C4-2B (cell line): ENCODE results near the gene MTPN.

Source experiments
- H3K27ac ChIP-seq: fragments of 450-650 bp; 2 replicates; pipeline ENCODE4 v1.5.1; 2017
- CTCF ChIP-seq: fragments of 450-650 bp; conservative IDR thresholded peaks from 2 replicates; pipeline ENCODE4 v1.5.1; 2017; ENCODE audit warnings: mild to moderate bottlenecking
- ZFX ChIP-seq: fragments of 450-650 bp; IDR thresholded peaks from 2 replicates; pipeline ENCODE4 v1.6.1; 2017

The MTPN gene

DNA sequence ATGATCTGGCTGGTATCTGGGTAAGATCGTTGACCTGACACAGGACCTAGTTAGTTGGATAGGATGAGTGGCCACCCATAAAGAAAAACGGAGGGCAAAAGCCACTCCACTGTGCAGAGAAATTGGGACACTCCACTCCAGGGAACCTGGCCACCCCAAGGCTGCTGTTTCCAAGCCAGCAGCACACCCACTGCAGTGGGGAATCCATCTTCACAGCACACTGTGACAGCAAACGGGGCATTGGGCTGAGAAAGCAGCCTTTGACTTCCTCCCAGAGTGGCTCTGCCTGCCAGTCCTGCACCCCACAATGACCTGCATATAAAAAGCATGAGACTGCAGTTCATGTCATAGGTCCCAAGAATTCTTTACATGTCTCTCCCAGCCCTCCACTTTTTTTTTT lies 52.9 kb downstream of the MTPN start:
- no peak overlapping the region for H3K27ac ChIP-seq
- no peak for TF ChIP-seq CTCF
- no peak for TF ChIP-seq ZFX

DNA sequence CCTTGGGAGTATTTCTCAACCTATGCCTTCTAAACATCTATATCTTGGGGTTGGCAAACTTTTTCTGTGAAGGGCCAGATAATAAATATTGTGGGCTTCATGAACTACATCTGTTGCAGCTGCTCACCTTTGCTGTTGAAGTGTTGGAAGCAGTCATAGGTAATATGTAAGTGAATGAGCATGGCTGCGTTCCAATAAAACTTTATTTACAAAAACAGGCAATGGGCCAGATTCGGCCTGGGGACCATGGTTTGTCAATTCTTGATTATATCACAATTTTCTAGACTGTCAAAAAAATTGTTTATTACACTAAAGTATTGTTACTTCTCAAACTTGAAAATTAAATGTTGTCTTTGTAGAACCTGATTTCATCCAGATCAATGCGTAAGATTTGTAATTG lies 54.9 kb downstream of the MTPN start:
- TF ChIP-seq CTCF (no peak), ZFX (no peak)
- H3K27ac ChIP-seq = no peak overlapping the region

GRCh38 chr7:135920478-135920877 lies 56.7 kb downstream of the MTPN start:
- TF ChIP-seq CTCF (no peak), ZFX (no peak)
- no peak overlapping the region for H3K27ac ChIP-seq

- TF ChIP-seq CTCF (no peak), ZFX (no peak)
- no peak overlapping the region for H3K27ac ChIP-seq
Observed at GRCh38 chr7:135919071-135919841, 57.9 kb downstream of the MTPN start.

DNA sequence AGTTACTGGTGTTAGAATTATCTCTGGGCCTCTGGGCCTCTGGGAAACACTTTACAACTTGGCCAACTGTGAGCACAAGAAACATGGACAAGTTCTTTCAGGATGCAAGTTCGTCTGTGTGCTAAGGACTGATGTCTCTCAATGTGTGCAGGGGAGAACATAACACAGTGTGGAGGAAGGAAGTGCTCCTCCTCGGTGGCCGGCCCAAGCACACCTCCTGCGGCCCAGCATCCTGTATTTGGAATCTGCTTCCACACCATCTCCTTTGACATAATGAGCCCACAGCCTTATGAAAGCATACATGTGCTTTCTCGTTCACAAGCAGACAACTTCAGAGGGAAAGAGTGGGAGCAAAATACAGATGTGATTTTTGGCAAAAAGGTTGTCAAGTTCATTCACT lies 59.0 kb downstream of the MTPN start:
- H3K27ac ChIP-seq = no peak overlapping the region

DNA sequence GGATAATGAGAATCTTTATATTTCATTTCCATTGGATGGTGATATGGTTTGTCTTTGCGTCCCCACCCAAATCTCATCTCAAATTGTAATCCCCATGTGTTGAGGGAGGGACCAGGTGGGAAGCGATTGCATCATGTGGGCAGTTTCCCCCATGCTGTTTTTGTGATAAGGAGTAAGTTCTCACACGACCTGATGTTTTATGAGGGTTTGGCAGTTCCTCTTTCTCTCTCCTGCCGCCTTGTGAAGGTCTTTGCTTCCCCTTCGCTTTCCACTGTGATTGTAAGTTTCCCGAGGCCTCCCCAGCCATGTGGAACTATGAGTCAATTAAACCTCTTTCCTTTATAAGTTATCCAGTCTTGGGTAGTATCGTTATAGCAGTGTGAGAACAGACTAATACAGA lies 59.4 kb downstream of the MTPN start:
- TF ChIP-seq CTCF (no peak), ZFX (no peak)

More for the DNA sequence above, 59.0 kb downstream of the MTPN start:
- TF ChIP-seq ZFX (no peak), CTCF (no peak)

GRCh38 chr7:135914346-135914745 lies 62.8 kb downstream of the MTPN start:
- no peak for TF ChIP-seq CTCF
- TF ChIP-seq ZFX = no peak

More for the DNA sequence above, 59.4 kb downstream of the MTPN start:
- H3K27ac ChIP-seq = no peak overlapping the region

More at GRCh38 chr7:135914346-135914745, 62.8 kb downstream of the MTPN start:
- no peak overlapping the region for H3K27ac ChIP-seq
